BJ (cell line): ENCODE measurements around the gene TBC1D2. TPM values are rescaled to one million over a fixed set of nuclear protein-coding genes. Genes with fewer than 3 reads are reported as not detected.

Source experiments
- CTCF ChIA-PET: fragments of 350-600 bp; formaldehyde crosslinking; extraction: SDS; loops from one replicate; lab custom pipeline; 2021; ENCODE audit warnings: antibody characterized with exemption, inconsistent platforms; lab: Yijun Ruan, JAX
- POLR2A ChIA-PET: fragments of 300-600 bp; sonication (Branson Sonifier 250); formaldehyde crosslinking; extraction: SDS; loops from one replicate; lab custom pipeline; 2021; ENCODE audit warnings: antibody characterized with exemption; lab: Charles Lee
- DNase-seq: peaks from one replicate; pipeline ENCODE4 v3.0.0-alpha.2; 2011; ENCODE audit warnings: low read depth
- H3K27me3 ChIP-seq: 2 replicates; pipeline ENCODE4 v1.6.0; 2011; ENCODE audit warnings: low read length; ENCODE audit not compliant: control insufficient read depth, insufficient read depth
- H3K36me3 ChIP-seq: 2 replicates; pipeline ENCODE4 v1.5.1; 2011; ENCODE audit warnings: low read length; ENCODE audit not compliant: control insufficient read depth, insufficient read depth
- H3K4me3 ChIP-seq: 2 replicates; pipeline ENCODE4 v1.5.1; 2011; ENCODE audit warnings: low read depth, mild to moderate bottlenecking, control low read depth, low read length
- CTCF ChIP-seq: IDR thresholded peaks from 2 replicates; pipeline ENCODE4 v1.5.1; 2011; ENCODE audit warnings: low read depth, mild to moderate bottlenecking, control low read depth, inconsistent platforms, low read length, moderate library complexity; ENCODE audit not compliant: insufficient read depth
- polyA plus RNA-seq: library from polyadenylated mRNA; depleted of rRNA; stranded (reverse); fragments of >200 nt; gene quantifications from 2 replicates; pipeline ENCODE4 v1.2.3, GENCODE V29; 2011

The TBC1D2 gene
- polyA plus RNA-seq, 1 experiment: 70.3 TPM

DNA sequence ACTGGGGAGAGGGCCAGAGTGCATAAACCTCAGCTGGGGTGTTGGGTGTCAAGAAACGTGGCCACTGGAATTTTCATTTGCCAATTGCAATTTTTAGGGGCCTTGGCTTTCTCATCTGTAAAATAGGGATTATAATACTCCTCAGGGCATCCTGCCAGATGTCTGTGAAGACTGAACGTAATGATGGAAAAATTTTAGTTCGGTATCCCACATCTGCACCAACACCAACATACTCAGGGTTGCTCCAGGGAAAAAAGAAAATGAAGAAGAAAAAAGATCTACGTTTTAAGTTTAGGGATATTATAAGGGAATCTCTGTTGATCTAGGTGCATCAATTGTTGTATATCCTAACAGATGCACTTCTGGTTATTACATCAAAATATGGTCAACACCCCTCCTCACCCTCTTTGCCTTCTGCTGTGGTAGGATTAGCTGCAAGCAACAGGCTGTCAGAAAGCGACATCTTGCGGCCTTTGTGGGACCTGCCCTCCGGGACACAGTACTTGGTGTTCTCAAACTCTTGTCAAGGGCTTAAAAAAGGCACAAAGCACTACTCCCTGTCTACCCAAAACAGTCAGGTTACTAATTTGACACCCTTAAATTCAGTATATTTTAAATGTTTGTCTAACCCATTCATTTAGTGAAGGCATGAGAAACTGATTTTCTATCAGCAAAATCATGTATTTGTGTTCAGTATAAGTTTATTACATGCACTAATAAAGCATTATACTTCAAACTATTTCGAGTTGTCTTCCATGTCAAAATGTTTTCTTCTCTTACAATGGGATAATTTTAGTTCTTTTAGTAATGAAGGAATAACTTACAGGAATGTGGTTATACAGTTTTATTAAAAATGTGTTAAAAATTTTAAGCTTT, 8.3 kb upstream of the TBC1D2 start:
- peak; percentile 95 for TF ChIP-seq CTCF
- no peak for DNase-seq
- Histone ChIP-seq H3K36me3 (no peaks in the 10 kb centered on the region), H3K27me3 (no peaks in the 10 kb centered on the region), H3K4me3 (no peak overlapping the region)
- POLR2A ChIA-PET: no interaction called here
- CTCF ChIA-PET: interaction anchor here (0.7 to 3.1 kb wide), 30 partner anchors 8 to 342 kb away, joined by 3 to 55 read pairs (median 5); partner anchors contain the start of genes ANP32B, CORO2A, NANS and TBC1D2

- H3K27me3 ChIP-seq: no peaks in the 10 kb centered on the region
- no peaks in the 10 kb centered on the region for H3K36me3 ChIP-seq
- POLR2A ChIA-PET: no interaction called here
- TF ChIP-seq CTCF: no peak
- no peak for DNase-seq
- H3K4me3 ChIP-seq: no peak overlapping the region
- CTCF ChIA-PET: interaction anchor here (0.9 to 3.1 kb wide), 24 partner anchors 10 to 341 kb away, joined by 3 to 55 read pairs (median 5); partner anchors contain the start of genes ANP32B, CORO2A and TRMO
Observed at GRCh38 chr9:98263080-98263479, 7.6 kb upstream of the TBC1D2 start.

- Histone ChIP-seq H3K27me3 (no peaks in the 10 kb centered on the region), H3K36me3 (no peaks in the 10 kb centered on the region), H3K4me3 (no peak overlapping the region)
- CTCF ChIA-PET: interaction anchor here (0.6 to 3.1 kb wide), 8 partner anchors 9 to 340 kb away, joined by 3 to 55 read pairs (median 6); partner anchors contain the start of gene TRMO
- POLR2A ChIA-PET: no interaction called here
- TF ChIP-seq CTCF: no peak
- no peak for DNase-seq
Observed at GRCh38 chr9:98262056-98262455, 6.6 kb upstream of the TBC1D2 start.

GRCh38 chr9:98260635-98261034, 5.2 kb upstream of the TBC1D2 start:
- TF ChIP-seq CTCF: no peak
- ChIA-PET CTCF (interaction anchor here (2.1 kb wide), 1 partner anchor 54 kb away, joined by 12 read pairs; no protein-coding TSS in a partner anchor), POLR2A (no interaction called here)
- H3K36me3 ChIP-seq: no peaks in the 10 kb centered on the region
- no peaks in the 10 kb centered on the region for H3K27me3 ChIP-seq
- H3K4me3 ChIP-seq: no peak overlapping the region
- no peak for DNase-seq

DNA sequence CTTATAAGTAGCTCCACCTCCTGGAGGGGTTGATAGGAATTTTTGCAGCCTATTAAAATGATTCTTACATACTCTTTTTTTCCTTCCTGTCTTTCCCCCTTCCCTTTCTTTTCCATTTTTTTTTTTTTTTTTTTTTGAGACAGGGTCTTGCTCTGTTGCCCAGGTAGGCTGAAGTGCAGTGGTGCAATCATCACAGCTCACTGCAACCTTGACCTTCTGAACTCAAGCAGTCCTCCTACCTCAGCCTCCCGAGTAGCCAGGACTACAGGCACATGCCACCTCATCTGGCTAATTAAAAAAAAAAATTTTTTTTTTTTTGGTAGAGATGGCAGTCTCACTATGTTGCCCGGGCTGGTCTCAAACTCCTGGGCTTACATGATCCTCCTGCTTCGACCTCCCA, 4.3 kb upstream of the TBC1D2 start:
- Histone ChIP-seq H3K27me3 (no peaks in the 10 kb centered on the region), H3K4me3 (no peak overlapping the region), H3K36me3 (no peaks in the 10 kb centered on the region)
- DNase-seq: no peak
- TF ChIP-seq CTCF: peak; percentile 11; the same call in 1 of the 2 replicates
- ChIA-PET CTCF (interaction anchor here (1.4 to 2.1 kb wide), 2 partner anchors 24 to 53 kb away, joined by 3 to 12 read pairs; no protein-coding TSS in a partner anchor), POLR2A (no interaction called here)
